Smooth muscle cell (in vitro differentiated cells): Measurements from ENCODE around the gene MYLK4. TPM values are rescaled to one million over a fixed set of nuclear protein-coding genes. Genes with fewer than 3 reads are reported as not detected.

Experiments used
- DNase-seq: peaks from one replicate; lab custom pipeline; 2025; ENCODE audit not compliant: unreplicated experiment; lab: John Stamatoyannopoulos, UW
- H2AFZ ChIP-seq: fragments of 200-600 bp; sonication (generic); 2 replicates; pipeline ENCODE4 v1.6.0; 2016; ENCODE audit warnings: antibody characterized with exemption, low read depth, mild to moderate bottlenecking
- H3F3A ChIP-seq: fragments of 200-600 bp; sonication (generic); 2 replicates; pipeline ENCODE4 v1.6.0; 2017; ENCODE audit warnings: antibody characterized with exemption, low read depth
- H3K27ac ChIP-seq: fragments of 200-600 bp; sonication (generic); 2 replicates; pipeline ENCODE4 v1.5.1; 2016; ENCODE audit warnings: low read depth, mild to moderate bottlenecking
- H3K27me3 ChIP-seq: fragments of 200-600 bp; sonication (generic); 2 replicates; pipeline ENCODE4 v1.6.1; 2016; ENCODE audit warnings: low read depth, mild to moderate bottlenecking
- H3K36me3 ChIP-seq: fragments of 200-600 bp; sonication (generic); 2 replicates; pipeline ENCODE4 v1.5.1; 2016; ENCODE audit warnings: low read depth
- H3K4me1 ChIP-seq: fragments of 200-600 bp; sonication (generic); 2 replicates; pipeline ENCODE4 v1.5.1; 2016; ENCODE audit warnings: low read depth
- H3K4me2 ChIP-seq: fragments of 200-600 bp; sonication (generic); 2 replicates; pipeline ENCODE4 v1.6.0; 2016; ENCODE audit warnings: mild to moderate bottlenecking
- H3K4me3 ChIP-seq: fragments of 200-600 bp; sonication (generic); 2 replicates; pipeline ENCODE4 v1.5.1; 2016; ENCODE audit warnings: mild to moderate bottlenecking
- H3K79me2 ChIP-seq: fragments of 200-600 bp; sonication (generic); 2 replicates; pipeline ENCODE4 v1.6.0; 2016; ENCODE audit warnings: low read depth, mild to moderate bottlenecking
- H3K9ac ChIP-seq: fragments of 200-600 bp; sonication (generic); 2 replicates; pipeline ENCODE4 v1.6.0; 2016; ENCODE audit warnings: low read depth
- H3K9me3 ChIP-seq: fragments of 200-600 bp; sonication (generic); replicated peaks from 2 replicates; pipeline ENCODE4 v1.5.1; 2016; ENCODE audit warnings: low read depth
- H4K20me1 ChIP-seq: fragments of 200-600 bp; sonication (generic); 2 replicates; pipeline ENCODE4 v1.6.0; 2016; ENCODE audit warnings: low read depth
- CTCF ChIP-seq: fragments of 200-600 bp; sonication (generic); IDR thresholded peaks from 2 replicates; pipeline ENCODE4 v1.5.1; 2017; ENCODE audit warnings: borderline replicate concordance, mild to moderate bottlenecking, antibody characterized with exemption; ENCODE audit not compliant: insufficient read depth, poor library complexity, severe bottlenecking
- WGBS: methylation state at CpG from one replicate; pipeline ENCODE4 v1.1.7; 2016; ENCODE audit warnings: low lambda C conversion rate; 5-methylcytosine and 5-hydroxymethylcytosine counted together
- polyA plus RNA-seq: library from polyadenylated mRNA; unstranded; fragments of >200 nt; fragmentation: Nextera tagmentation; extraction: Ambion mirVana; gene quantifications from 2 replicates; pipeline ENCODE4 v1.2.1, GENCODE V29; 2016
- total RNA-seq: library from RNA; depleted of rRNA; stranded (reverse); fragments of >200 nt; gene quantifications from 2 replicates; pipeline ENCODE4 v1.2.3, GENCODE V29; 2014

MYLK4 gene
- total and polyA plus RNA-seq, 2 experiments from 2014 or later: 0.21 to 0.90 TPM

GRCh38 chr6:2653369-2654032 is 97.2 kb downstream of the MYLK4 start:
- 76% methylated on average over 1 of the region's 1 CpG for WGBS
- Histone ChIP-seq H3K36me3 (no peaks in the 10 kb centered on the region), H4K20me1 (no peaks in the 10 kb centered on the region), H3K27ac (no peak overlapping the region), H3K79me2 (no peaks in the 10 kb centered on the region), H3F3A (no peaks in the 10 kb centered on the region), H3K9me3 (no peaks in the 10 kb centered on the region), H3K4me1 (peaks cover 17% of the 10 kb centered on the region), H3K4me2 (no peak overlapping the region), H3K9ac (no peak overlapping the region), H2AFZ (no peak overlapping the region), H3K4me3 (no peak overlapping the region), H3K27me3 (no peaks in the 10 kb centered on the region)
- TF ChIP-seq CTCF: no peak
- DNase-seq: no peak

- Histone ChIP-seq H2AFZ (no peak overlapping the region), H3K27ac (no peak overlapping the region), H3K79me2 (no peaks in the 10 kb centered on the region), H4K20me1 (no peaks in the 10 kb centered on the region), H3K4me1 (peaks cover 17% of the 10 kb centered on the region), H3F3A (no peaks in the 10 kb centered on the region), H3K9ac (no peak overlapping the region), H3K4me2 (no peak overlapping the region), H3K27me3 (no peaks in the 10 kb centered on the region), H3K36me3 (no peaks in the 10 kb centered on the region), H3K9me3 (no peaks in the 10 kb centered on the region), H3K4me3 (no peak overlapping the region)
- DNase-seq: no peak
- 95% methylated on average over 3 of the region's 3 CpGs for WGBS
- no peak for TF ChIP-seq CTCF
These were observed 98.1 kb downstream of the MYLK4 start for GRCh38 chr6:2652611-2653010.

GRCh38 chr6:2651961-2652360 is 98.8 kb downstream of the MYLK4 start:
- WGBS: 91% methylated on average over 3 of the region's 3 CpGs
- TF ChIP-seq CTCF: no peak
- no peak overlapping the region for H3K27ac ChIP-seq

GRCh38 chr6:2651536-2651935 is 99.2 kb downstream of the MYLK4 start:
- no peaks in the 10 kb centered on the region for H3K9me3 ChIP-seq
- no peak overlapping the region for H3K4me2 ChIP-seq
- peaks cover 12% of the 10 kb centered on the region for H3K4me1 ChIP-seq
- H2AFZ ChIP-seq: no peak overlapping the region
- H3K9ac ChIP-seq: no peak overlapping the region
- H4K20me1 ChIP-seq: no peaks in the 10 kb centered on the region
- no peak overlapping the region for H3K4me3 ChIP-seq
- DNase-seq: no peak
- no peaks in the 10 kb centered on the region for H3F3A ChIP-seq
- no peak for TF ChIP-seq CTCF
- no peaks in the 10 kb centered on the region for H3K27me3 ChIP-seq
- WGBS: 81% methylated on average over 1 of the region's 1 CpG
- H3K27ac ChIP-seq: no peak overlapping the region
- no peaks in the 10 kb centered on the region for H3K79me2 ChIP-seq
- no peaks in the 10 kb centered on the region for H3K36me3 ChIP-seq

More at GRCh38 chr6:2651961-2652360, 98.8 kb downstream of the MYLK4 start:
- no peak for DNase-seq
- H3K4me2 ChIP-seq: no peak overlapping the region
- no peak overlapping the region for H3K9ac ChIP-seq
- no peaks in the 10 kb centered on the region for H3K9me3 ChIP-seq
- H3K4me1 ChIP-seq: peaks cover 17% of the 10 kb centered on the region
- no peaks in the 10 kb centered on the region for H3K79me2 ChIP-seq
- no peak overlapping the region for H3K4me3 ChIP-seq
- no peaks in the 10 kb centered on the region for H3K27me3 ChIP-seq
- no peaks in the 10 kb centered on the region for H3F3A ChIP-seq
- no peak overlapping the region for H2AFZ ChIP-seq
- H4K20me1 ChIP-seq: no peaks in the 10 kb centered on the region
- no peaks in the 10 kb centered on the region for H3K36me3 ChIP-seq
